Sigmoid colon (tissue), 7 donors: ENCODE measurements around the gene OR52E6. TPM values are rescaled to one million over a fixed set of nuclear protein-coding genes. Genes with fewer than 3 reads are reported as not detected.

ENCODE experiments used
- DNase-seq: peaks from one replicate; pipeline ENCODE4 v3.0.0-alpha.2; 2019
- H3K27ac ChIP-seq, 4 donors: fragments of 200-600 bp; sonication (generic); one replicate each; pipeline ENCODE4 v1.5.1; 2016 to 2019; ENCODE audit warnings: mild to moderate bottlenecking in 1 of 4
- H3K27me3 ChIP-seq, 3 donors: fragments of 200-600 bp; sonication (generic); one replicate each; pipeline ENCODE4 v1.5.1; 2019; ENCODE audit warnings: mild to moderate bottlenecking in 1 of 3
- H3K36me3 ChIP-seq, 4 donors: fragments of 200-600 bp; sonication (generic); one replicate each; pipeline ENCODE4 v1.5.1; 2016 to 2019
- H3K4me1 ChIP-seq, 4 donors: fragments of 200-600 bp; sonication (generic); one replicate each; pipeline ENCODE4 v1.5.1; 2017 to 2019
- H3K4me3 ChIP-seq, 4 donors: fragments of 200-600 bp; sonication (generic); one replicate each; pipeline ENCODE4 v1.5.1; 2017 to 2019; ENCODE audit warnings: mild to moderate bottlenecking in 2 of 4, moderate library complexity in 1 of 4
- H3K9me3 ChIP-seq, 4 donors: fragments of 200-600 bp in 3 of 4; sonication (generic) in 3 of 4; one replicate each; pipeline versions ENCODE4 v1.5.1 to v1.6.1; 2013 to 2019
- CTCF ChIP-seq, 4 experiments: fragments of 450-650 bp in 3 of 4; fragments of 200-600 bp in 1 of 4; IDR thresholded peaks; one replicate each; pipeline ENCODE4 v1.5.1; 2016 to 2019; ENCODE audit warnings: antibody characterized with exemption in 4 of 4, mild to moderate bottlenecking in 3 of 4, moderate library complexity in 2 of 4
- EP300 ChIP-seq, 4 donors: sonication (generic); formaldehyde crosslinking; IDR thresholded peaks; one replicate each; pipeline ENCODE4 v1.6.1; 2017; ENCODE audit warnings: antibody characterized with exemption in 4 of 4
- POLR2A ChIP-seq, 2 donors: fragments of 450-650 bp; IDR thresholded peaks; one replicate each; pipeline ENCODE4 v1.6.1; 2016; ENCODE audit warnings: antibody characterized with exemption in 2 of 2, mild to moderate bottlenecking in 2 of 2, moderate library complexity in 2 of 2
- POLR2AphosphoS5 ChIP-seq, 4 donors: sonication (generic); formaldehyde crosslinking; IDR thresholded peaks; one replicate each; pipeline ENCODE4 v1.6.1; 2017; ENCODE audit warnings: antibody characterized with exemption in 4 of 4
- whole genome bisulfite sequencing, 2 donors: extraction: QIAGEN DNeasy Blood & Tissue Kit; methylation state at CpG; one replicate each; pipeline ENCODE4 v1.1.7; 2013; 5-methylcytosine and 5-hydroxymethylcytosine counted together
- intact Hi-C: fragments of 100-400 bp; cut with DNase I; formaldehyde crosslinking; loops from one replicate; pipeline ENCODE4 v1.15.1; 2023
- polyA plus RNA-seq, 3 donors: library from polyadenylated mRNA; stranded (reverse); fragments of 200-250 nt; gene quantifications; one replicate each; pipeline ENCODE4 v1.2.3, GENCODE V29; 2013
- total RNA-seq, 4 donors: library from RNA; depleted of rRNA; stranded (reverse); fragments of >200 nt; gene quantifications; one replicate each; pipeline ENCODE4 v1.1.0, GENCODE V29; 2016
- donor health status: healthy with polysubstance abuse.
- donor health status: Bipolar disorder and iron deficiency.
- donor health status: healthy.

The OR52E6 gene
- total RNA-seq (not detected), polyA plus RNA-seq (not detected)

- H3K36me3 ChIP-seq, result no peaks in the 10 kb centered on the region
- H3K9me3 ChIP-seq, result no peaks in the 10 kb centered on the region
- no peak within 1 kb of the TSS for H3K27ac ChIP-seq
- DNase-seq, result no peak
- no peak for TF ChIP-seq POLR2AphosphoS5 (IDR thresholded peaks at IDR 0.05)
- TF ChIP-seq EP300 (IDR thresholded peaks at IDR 0.05), result no peak
- TF ChIP-seq CTCF (IDR thresholded peaks at IDR 0.05), result no peak
- no peak for TF ChIP-seq POLR2A (IDR thresholded peaks at IDR 0.05)
- no peaks in the 10 kb centered on the region for H3K27me3 ChIP-seq
- no peak within 1 kb of the TSS for H3K4me3 ChIP-seq
- WGBS, 2 donors, result 80 to 94% methylated on average over 1 of the region's 1 CpG
- H3K4me1 ChIP-seq, result no peaks in the 10 kb centered on the region
- intact Hi-C loops, result no loop called here
These were observed at the start of gene OR52E6 for GRCh38 chr11:5841797-5842196. Gene OR52E6 (minus strand): TSS chr11:5841897. CDS start chr11:5841897, 0 bp downstream.

GRCh38 chr11:5891216-5891800 lies 49.6 kb upstream of the OR52E6 start:
- H3K36me3 ChIP-seq, result no peaks in the 10 kb centered on the region
- WGBS, 2 donors, result 62 to 66% methylated on average over 4 of the region's 4 CpGs
- H3K27ac ChIP-seq, result no peak overlapping the region
- H3K4me3 ChIP-seq, result no peak overlapping the region
- H3K27me3 ChIP-seq, result no peaks in the 10 kb centered on the region
- intact Hi-C loops, result no loop called here
- no peaks in the 10 kb centered on the region for H3K9me3 ChIP-seq
- TF ChIP-seq EP300 (IDR thresholded peaks at IDR 0.05) (no peak), POLR2AphosphoS5 (IDR thresholded peaks at IDR 0.05) (no peak), POLR2A (IDR thresholded peaks at IDR 0.05) (no peak), CTCF (IDR thresholded peaks at IDR 0.05) (peak in 1 of 4 experiments; percentile 32)
- no peak for DNase-seq
- no peaks in the 10 kb centered on the region for H3K4me1 ChIP-seq

GRCh38 chr11:5887661-5888060 lies 46.0 kb upstream of the OR52E6 start:
- 76 to 84% methylated on average over 1 of the region's 1 CpG for WGBS, 2 donors
- H3K4me1 ChIP-seq, result no peaks in the 10 kb centered on the region
- no peaks in the 10 kb centered on the region for H3K27me3 ChIP-seq
- H3K4me3 ChIP-seq, result no peak overlapping the region
- H3K36me3 ChIP-seq, result no peaks in the 10 kb centered on the region
- TF ChIP-seq POLR2AphosphoS5 (IDR thresholded peaks at IDR 0.05), result no peak
- no peak for TF ChIP-seq EP300 (IDR thresholded peaks at IDR 0.05)
- TF ChIP-seq CTCF (IDR thresholded peaks at IDR 0.05), result no peak
- TF ChIP-seq POLR2A (IDR thresholded peaks at IDR 0.05), result no peak
- no peaks in the 10 kb centered on the region for H3K9me3 ChIP-seq
- intact Hi-C loops, result no loop called here
- DNase-seq, result no peak
- H3K27ac ChIP-seq, result no peak overlapping the region

GRCh38 chr11:5887172-5887571 lies 45.5 kb upstream of the OR52E6 start:
- Histone ChIP-seq H3K4me3 (no peak overlapping the region), H3K27me3 (no peaks in the 10 kb centered on the region), H3K9me3 (no peaks in the 10 kb centered on the region), H3K27ac (no peak overlapping the region), H3K4me1 (no peaks in the 10 kb centered on the region), H3K36me3 (no peaks in the 10 kb centered on the region)
- 63 to 75% methylated on average over 3 of the region's 3 CpGs for WGBS, 2 donors
- TF ChIP-seq POLR2A (IDR thresholded peaks at IDR 0.05), result no peak
- no peak for DNase-seq
- intact Hi-C loops, result no loop called here

GRCh38 chr11:5881756-5882155 lies 40.1 kb upstream of the OR52E6 start:
- H3K36me3 ChIP-seq, result no peaks in the 10 kb centered on the region
- no peaks in the 10 kb centered on the region for H3K27me3 ChIP-seq
- TF ChIP-seq POLR2AphosphoS5 (IDR thresholded peaks at IDR 0.05) (no peak), EP300 (IDR thresholded peaks at IDR 0.05) (no peak), POLR2A (IDR thresholded peaks at IDR 0.05) (no peak), CTCF (IDR thresholded peaks at IDR 0.05) (no peak)
- DNase-seq, result no peak
- no peak overlapping the region for H3K27ac ChIP-seq
- intact Hi-C loops, result no loop called here
- no peaks in the 10 kb centered on the region for H3K4me1 ChIP-seq
- no peaks in the 10 kb centered on the region for H3K9me3 ChIP-seq
- no peak overlapping the region for H3K4me3 ChIP-seq
